ENCODE data around the gene C1orf87. TPM values are rescaled to one million over a fixed set of nuclear protein-coding genes. Genes with fewer than 3 reads are reported as not detected.

The C1orf87 gene
- total RNA-seq, 1 donor from 2014 or later, result not detected

GRCh38 chr1:60111716-60112115, 38.1 kb upstream of the C1orf87 start:
- CTCF ChIA-PET, result no interaction called here
- no peak for TF ChIP-seq CTCF (IDR thresholded peaks at IDR 0.05)
- Mint-ChIP-seq H3K4me1 (no peaks in the 10 kb centered on the region), H3K9me3 (peaks cover 2% of the 10 kb centered on the region), H3K27me3 (peaks cover 2% of the 10 kb centered on the region), H3K27ac (no peak overlapping the region), H3K36me3 (ENCODE audit: low read depth) (no peaks in the 10 kb centered on the region), H3K4me3 (no peak overlapping the region)
- POLR2A ChIA-PET, result no interaction called here
- intact Hi-C loops (cut with micrococcal nuclease), result no loop called here
- DNase-seq, result no peak
- ATAC-seq (ENCODE audit: low read depth), result no peak

- Mint-ChIP-seq H3K36me3 (ENCODE audit: low read depth) (no peaks in the 10 kb centered on the region), H3K27me3 (peaks cover 2% of the 10 kb centered on the region), H3K27ac (no peak overlapping the region), H3K4me1 (no peaks in the 10 kb centered on the region), H3K4me3 (no peak overlapping the region), H3K9me3 (peaks cover 2% of the 10 kb centered on the region)
- CTCF ChIA-PET, result no interaction called here
- intact Hi-C loops (cut with micrococcal nuclease), result no loop called here
- POLR2A ChIA-PET, result no interaction called here
- no peak for DNase-seq
- ATAC-seq (ENCODE audit: low read depth), result no peak
- TF ChIP-seq CTCF (IDR thresholded peaks at IDR 0.05), result no peak
Measured at GRCh38 chr1:60111118-60111517, 37.5 kb upstream of the C1orf87 start.

DNA sequence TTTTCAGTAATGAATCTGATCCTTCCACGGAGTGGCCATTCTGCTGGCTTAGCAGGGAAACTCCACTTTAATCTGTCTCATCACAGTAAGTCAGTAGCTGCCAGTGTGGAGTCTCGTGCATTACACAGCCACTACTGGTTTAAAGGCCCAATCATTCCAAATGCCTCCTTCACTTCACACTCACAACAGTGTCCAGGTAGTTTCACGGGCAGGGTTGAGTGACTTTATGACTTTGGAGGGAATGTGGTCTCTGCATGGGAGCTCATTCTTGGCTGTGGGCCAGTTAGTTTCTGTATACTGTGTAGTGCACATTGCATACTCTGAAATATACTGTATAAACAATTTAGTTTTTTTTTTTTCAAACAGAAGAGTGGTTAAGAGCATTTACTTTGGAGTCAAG, 34.6 kb upstream of the C1orf87 start:
- Mint-ChIP-seq H3K9me3 (peaks cover 2% of the 10 kb centered on the region), H3K36me3 (ENCODE audit: low read depth) (no peaks in the 10 kb centered on the region), H3K4me1 (no peaks in the 10 kb centered on the region), H3K27me3 (peaks cover 2% of the 10 kb centered on the region), H3K27ac (no peak overlapping the region), H3K4me3 (no peak overlapping the region)
- ChIA-PET CTCF (no interaction called here), POLR2A (no interaction called here)
- no peak for TF ChIP-seq CTCF (IDR thresholded peaks at IDR 0.05)
- ATAC-seq (ENCODE audit: low read depth), result no peak
- intact Hi-C loops (cut with micrococcal nuclease), result no loop called here
- no peak for DNase-seq

DNA sequence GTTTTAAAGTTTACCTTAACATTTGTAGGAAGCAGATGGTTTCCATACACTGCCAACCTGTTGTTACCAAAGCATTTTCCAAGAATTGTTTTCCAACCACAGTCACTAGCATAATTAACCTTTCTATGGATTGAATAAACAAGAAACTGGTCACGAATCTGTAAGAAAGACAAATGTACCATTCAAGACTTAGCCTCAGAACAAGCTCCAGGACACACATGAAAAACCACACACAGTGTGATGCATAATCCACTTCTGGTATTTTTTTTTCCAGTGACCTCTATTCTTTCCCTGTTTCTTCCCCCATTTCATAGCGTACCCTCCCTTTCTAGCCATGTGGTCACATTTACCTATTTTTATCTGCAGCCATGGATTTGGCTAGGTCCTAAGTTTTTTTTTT, 29.6 kb upstream of the C1orf87 start:
- Mint-ChIP-seq H3K36me3 (ENCODE audit: low read depth) (no peaks in the 10 kb centered on the region), H3K27ac (no peak overlapping the region), H3K4me3 (no peak overlapping the region), H3K27me3 (no peaks in the 10 kb centered on the region), H3K4me1 (no peaks in the 10 kb centered on the region), H3K9me3 (no peaks in the 10 kb centered on the region)
- no peak for TF ChIP-seq CTCF (IDR thresholded peaks at IDR 0.05)
- ChIA-PET CTCF (no interaction called here), POLR2A (no interaction called here)
- intact Hi-C loops (cut with micrococcal nuclease), result no loop called here
- no peak for ATAC-seq (ENCODE audit: low read depth)
- no peak for DNase-seq

DNA sequence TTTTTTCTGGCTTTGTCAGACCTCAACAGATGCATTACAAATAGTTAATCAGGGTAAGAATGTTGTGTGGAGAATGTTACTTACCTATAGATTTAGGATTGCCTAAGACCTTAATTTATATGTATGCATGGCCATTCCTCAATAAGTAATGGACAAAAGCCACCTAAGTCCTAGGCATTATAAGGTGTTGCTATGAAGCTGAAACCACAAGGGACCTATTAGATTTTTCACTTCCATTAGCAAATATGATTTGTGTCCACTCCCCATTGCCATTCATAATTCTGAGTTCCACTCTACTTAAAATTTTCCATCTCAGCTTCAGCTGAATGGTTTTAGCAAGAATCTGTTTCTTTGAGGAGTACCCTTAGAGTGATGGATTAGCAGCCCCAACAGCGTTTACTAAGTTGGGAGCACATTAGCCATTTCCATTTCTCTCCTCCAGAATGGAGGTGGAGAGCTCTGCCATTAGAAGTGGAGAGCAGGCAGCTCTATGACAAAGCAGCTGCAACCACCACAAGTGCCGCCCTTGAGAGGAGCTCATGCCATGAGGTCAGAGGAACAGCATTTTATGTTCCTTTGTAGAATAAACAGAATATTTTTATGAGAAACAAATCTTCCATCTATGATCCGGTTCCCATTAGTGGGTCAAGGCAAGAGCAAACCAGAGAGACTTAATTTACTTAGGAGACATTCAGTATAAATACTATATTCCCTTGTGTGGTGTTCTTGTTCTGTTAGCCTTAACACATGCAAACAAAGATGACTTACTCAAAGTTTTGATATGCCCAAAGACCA, 28.9 kb upstream of the C1orf87 start:
- ATAC-seq (ENCODE audit: low read depth) (no peak), DNase-seq (no peak)
- ChIA-PET CTCF (no interaction called here), POLR2A (no interaction called here)
- H3K9me3 Mint-ChIP-seq, result no peaks in the 10 kb centered on the region
- H3K27me3 Mint-ChIP-seq, result no peaks in the 10 kb centered on the region
- no peaks in the 10 kb centered on the region for H3K36me3 Mint-ChIP-seq (ENCODE audit: low read depth)
- no peak for TF ChIP-seq CTCF (IDR thresholded peaks at IDR 0.05)
- intact Hi-C loops (cut with micrococcal nuclease), result no loop called here
- no peaks in the 10 kb centered on the region for H3K4me1 Mint-ChIP-seq
- H3K27ac Mint-ChIP-seq, result no peak overlapping the region
- no peak overlapping the region for H3K4me3 Mint-ChIP-seq

Data from activated B cell treated with CpG ODN at 0.5 μM for 24 hours (primary cell).